Gastrocnemius medialis (tissue), 4 donors: ENCODE data around the gene ASTN2.

Experiments used
- CTCF ChIP-seq, 5 experiments: fragments of 450-650 bp in 3 of 5; fragments of 200-600 bp in 2 of 5; sonication (generic) in 2 of 5; IDR thresholded peaks in 4 of 5; conservative IDR thresholded peaks in 1 of 5; 1 replicate in 4 of 5; 2 replicates in 1 of 5; pipeline ENCODE4 v1.5.1; 2016 to 2019; ENCODE audit warnings: antibody characterized with exemption in 5 of 5, mild to moderate bottlenecking in 3 of 5, moderate library complexity in 3 of 5
- POLR2A ChIP-seq, 2 donors: fragments of 450-650 bp; IDR thresholded peaks; one replicate each; pipeline ENCODE4 v1.6.1; 2017; ENCODE audit warnings: antibody characterized with exemption in 2 of 2, mild to moderate bottlenecking in 2 of 2, moderate library complexity in 2 of 2

- TF ChIP-seq CTCF (IDR thresholded peaks at IDR 0.05 in 4 of 5, conservative IDR thresholded peaks at IDR 0.05 in 1 of 5) (no peak), POLR2A (IDR thresholded peaks at IDR 0.05) (no peak)
These were observed 605.2 kb downstream of the ASTN2 start for GRCh38 chr9:116809656-116810055.
